ENCODE data around the gene ADAMTS13. TPM values are rescaled to one million over a fixed set of nuclear protein-coding genes. Genes with fewer than 3 reads are reported as not detected.

ADAMTS13 gene
- total and polyA plus RNA-seq, 2 donors (not counting 3 experiments of a cell fraction or from before 2014, with no cell fraction given), result 1.5 to 2.5 TPM

- CTCF ChIA-PET, result interaction anchor here (0.6 kb wide), 1 partner anchor 10 kb away, joined by 3 read pairs; no protein-coding TSS in a partner anchor
- DNase-seq (ENCODE audit: low read depth, low spot score) (no peak), FAIRE-seq (no peak)
- H3K9me1 ChIP-seq (replicated peaks; ENCODE audit: control insufficient read depth, extremely low read depth, insufficient read depth, low read length), result no peaks in the 10 kb centered on the region
- H3K27me3 ChIP-seq (ENCODE audit: control insufficient read depth in 2 of 2, insufficient read depth in 2 of 2, low read length in 2 of 2), result no peaks in the 10 kb centered on the region
- POLR2A ChIA-PET, result no interaction called here
- H3K4me2 ChIP-seq (ENCODE audit: insufficient read depth, low read length), result no peak overlapping the region
- H3K9me3 ChIP-seq (replicated peaks; ENCODE audit: control insufficient read depth, insufficient read depth, low read length), result no peaks in the 10 kb centered on the region
- TF ChIP-seq JUN (IDR thresholded peaks at IDR 0.05; ENCODE audit: borderline replicate concordance, insufficient read depth, insufficient read length, low read depth), result no peak
- no peak for TF ChIP-seq GATA2 (IDR thresholded peaks at IDR 0.05; ENCODE audit: insufficient read depth, insufficient read length, low read depth, low read length)
- TF ChIP-seq MYC (IDR thresholded peaks at IDR 0.05; ENCODE audit: low read depth, low read length), result no peak
- TF ChIP-seq POLR2A (IDR thresholded peaks at IDR 0.05; ENCODE audit: low read depth, low read length), result no peak
- TF ChIP-seq FOS (IDR thresholded peaks at IDR 0.05; ENCODE audit: borderline replicate concordance, insufficient read depth, low read length), result no peak
- TF ChIP-seq CTCF (IDR thresholded peaks at IDR 0.05; ENCODE audit: extremely low read depth in 1 of 2, insufficient read depth in 1 of 2, low read depth in 1 of 2, low read length in 2 of 2), result no peak
- TF ChIP-seq POLR2AphosphoS5 (IDR thresholded peaks at IDR 0.05; ENCODE audit: insufficient read depth, low read depth, low read length), result no peak
- no peak for TF ChIP-seq EZH2 (IDR thresholded peaks at IDR 0.05; ENCODE audit: borderline replicate concordance, low read depth, low read length, severe bottlenecking)
- no peak for TF ChIP-seq MAX (IDR thresholded peaks at IDR 0.05; ENCODE audit: insufficient read depth, insufficient read length)
- no peak overlapping the region for H3K4me3 ChIP-seq (replicated peaks in 1 of 3; ENCODE audit: insufficient read depth in 1 of 3, low read depth in 1 of 3, low read length in 3 of 3)
- dilution Hi-C loops (cut with MboI; ENCODE audit: extremely low pct_ligation_motif_present, low sequenced_read_pairs), result no loop called here
- BruUV-seq (replicated peaks), result no TSS peak
- H3K27ac ChIP-seq (ENCODE audit: insufficient read depth, low read depth, low read length), result no peak overlapping the region
- no peaks in the 10 kb centered on the region for H3K4me1 ChIP-seq (ENCODE audit: control insufficient read depth, extremely low read depth, insufficient read depth, low read length)
- intact Hi-C loops (cut with micrococcal nuclease), result no loop called here
- H4K20me1 ChIP-seq (replicated peaks; ENCODE audit: control insufficient read depth, extremely low read depth, insufficient read depth, low read length), result no peaks in the 10 kb centered on the region
- H3K79me2 ChIP-seq (ENCODE audit: control insufficient read depth, insufficient read depth, low read length), result no peaks in the 10 kb centered on the region
- no peak overlapping the region for H3K9ac ChIP-seq (replicated peaks; ENCODE audit: extremely low read depth, insufficient read depth, low read length)
- no peaks in the 10 kb centered on the region for H3K36me3 ChIP-seq (ENCODE audit: control insufficient read depth in 2 of 2, extremely low read depth in 1 of 2, insufficient read depth in 2 of 2, low read length in 2 of 2)
- no peak overlapping the region for H2AFZ ChIP-seq (ENCODE audit: low read depth, low read length)
These were observed 15.8 kb downstream of the ADAMTS13 start for GRCh38 chr9:133437753-133438531.

Data from endothelial cell of umbilical vein (primary cell).